GM12878 (cell line): ENCODE measurements around the gene CCL22. TPM values are rescaled to one million over a fixed set of nuclear protein-coding genes. Genes with fewer than 3 reads are reported as not detected.

ENCODE experiments used
- ATAC-seq: fragments of 200-7000 bp; cut with Tn5 transposase; 3 replicates; pipeline ENCODE4 v1.9.1; 2020; ENCODE audit warnings: mild to moderate bottlenecking, moderate library complexity
- BruUV-seq: library from RNA; stranded (reverse); fragments of 400-500 nt; replicated peaks from 2 replicates; lab custom pipeline; 2021; lab: Mats Ljungman, UMichigan
- CTCF ChIA-PET: fragments of 300-600 bp; sonication (Branson Sonifier 250); formaldehyde crosslinking; extraction: SDS; loops from one replicate; lab custom pipeline; 2021; ENCODE audit warnings: inconsistent platforms; lab: Yijun Ruan, JAX
- POLR2A ChIA-PET: fragments of 350-600 bp; formaldehyde crosslinking; extraction: SDS; loops from one replicate; lab custom pipeline; 2021; ENCODE audit warnings: inconsistent platforms; lab: Charles Lee
- RAD21 ChIA-PET: fragments of 300-600 bp; sonication (Branson Sonifier 250); formaldehyde crosslinking; loops from one replicate; lab custom pipeline; 2023; ENCODE audit warnings: antibody characterized with exemption; ENCODE audit not compliant: unreplicated experiment; lab: Charles Lee
- SMC1A ChIA-PET: fragments of 300-600 bp; sonication (Branson Sonifier 250); formaldehyde crosslinking; loops from one replicate; lab custom pipeline; 2023; ENCODE audit not compliant: unreplicated experiment, uncharacterized antibody; lab: Charles Lee
- DNase-seq: peaks from one replicate; pipeline ENCODE4 v3.0.0-alpha.2; 2011; ENCODE audit warnings: low read depth, low spot score
- FAIRE-seq: peaks from 3 replicates; lab custom pipeline; 2011; peaks lifted over from hg19 to GRCh38; lab: Jason Lieb, UNC
- H2AFZ ChIP-seq: 2 replicates; pipeline ENCODE4 v1.6.0; 2011; ENCODE audit warnings: low read depth, low read length, control low read depth; ENCODE audit not compliant: control insufficient read depth
- H3K27ac ChIP-seq: 2 replicates; pipeline ENCODE4 v1.5.1; 2011; ENCODE audit warnings: control low read depth; ENCODE audit not compliant: control insufficient read depth, insufficient read depth
- H3K27me3 ChIP-seq, 2 experiments: replicated peaks in 1 of 2; 2 replicates each; pipeline versions ENCODE4 v1.6.0 to v1.6.1; 2011; ENCODE audit warnings: low read length in 1 of 2; ENCODE audit not compliant: control insufficient read depth in 2 of 2, insufficient read depth in 2 of 2
- H3K36me3 ChIP-seq, 2 experiments: 2 replicates each; pipeline ENCODE4 v1.5.1; 2011; ENCODE audit warnings: low read length in 1 of 2; ENCODE audit not compliant: control insufficient read depth in 2 of 2, insufficient read depth in 2 of 2
- H3K4me1 ChIP-seq: 2 replicates; pipeline ENCODE4 v1.6.1; 2011; ENCODE audit warnings: mild to moderate bottlenecking, low read length, moderate library complexity, mixed read lengths; ENCODE audit not compliant: control insufficient read depth, insufficient read depth
- H3K4me2 ChIP-seq: 2 replicates; pipeline ENCODE4 v1.6.0; 2011; ENCODE audit warnings: control low read depth; ENCODE audit not compliant: control insufficient read depth, insufficient read depth
- H3K4me3 ChIP-seq: fragments of 200-600 bp; sonication (generic); 2 replicates; pipeline ENCODE4 v1.5.1; 2016
- H3K79me2 ChIP-seq: 2 replicates; pipeline ENCODE4 v1.6.0; 2011; ENCODE audit warnings: low read length; ENCODE audit not compliant: control insufficient read depth, insufficient read depth
- H3K9ac ChIP-seq: 2 replicates; pipeline ENCODE4 v1.8.0; 2011; ENCODE audit warnings: low read length, control low read depth, mixed read lengths; ENCODE audit not compliant: control insufficient read depth, insufficient read depth
- H3K9me3 ChIP-seq: replicated peaks from 3 replicates; pipeline ENCODE4 v1.5.1; 2011; ENCODE audit warnings: mild to moderate bottlenecking, low read length; ENCODE audit not compliant: control insufficient read depth, insufficient read depth
- H4K20me1 ChIP-seq: 2 replicates; pipeline ENCODE4 v1.6.0; 2011; ENCODE audit not compliant: control insufficient read depth, insufficient read depth
- NFXL1 ChIP-seq: fragments of 450-650 bp; IDR thresholded peaks from 2 replicates; pipeline ENCODE4 v1.6.1; 2017; ENCODE audit warnings: antibody characterized with exemption, mild to moderate bottlenecking, borderline replicate concordance
- POU2F2 ChIP-seq: IDR thresholded peaks from 3 replicates; pipeline ENCODE4 v1.6.1; 2011; ENCODE audit warnings: low read depth, mild to moderate bottlenecking, low read length, borderline replicate concordance
- RFX5 ChIP-seq: IDR thresholded peaks from 2 replicates; pipeline ENCODE4 v1.6.1; 2011; ENCODE audit warnings: low read depth, low read length, improper control_type of control experiment
- SMAD1 ChIP-seq: fragments of 450-650 bp; IDR thresholded peaks from 2 replicates; pipeline ENCODE4 v1.6.1; 2018; ENCODE audit warnings: mild to moderate bottlenecking, low read depth; ENCODE audit not compliant: partially characterized antibody
- WGBS: methylation state at CpG from one replicate; pipeline ENCODE4 v1.1.6; 2016; ENCODE audit warnings: low lambda C conversion rate; ENCODE audit not compliant: insufficient replicate concordance, insufficient coverage; ENCODE audit errors: missing lambda C conversion rate; 5-methylcytosine and 5-hydroxymethylcytosine counted together
- in situ Hi-C: fragments of 300-500 bp; cut with MboI; formaldehyde crosslinking; loops from 9 replicates; pipeline ENCODE4 v1.14.3; 2018; ENCODE audit warnings: mixed read lengths
- intact Hi-C: fragments of 100-400 bp; cut with micrococcal nuclease; formaldehyde crosslinking; loops from one replicate; pipeline ENCODE4 v1.14.2; 2022; ENCODE audit not compliant: unreplicated experiment
- polyA plus RNA-seq, 11 experiments: library from polyadenylated mRNA; depleted of rRNA in 4 of 11; unstranded in 6 of 11; stranded (reverse) in 5 of 11; fragments of >200 nt; fragmentation: Nextera tagmentation in 4 of 11; fragmentation: Illumina TruSeq in 1 of 11; extraction: Ambion mirVana in 4 of 11; extraction: Trizol in 1 of 11; gene quantifications; 1 replicate in 1 of 11; 2 replicates in 10 of 11; pipeline versions ENCODE4 v1.2.1 to v1.2.3, GENCODE V29; 2011 to 2016; ENCODE audit warnings: inconsistent platforms in 2 of 11, missing spikeins in 2 of 11, low read depth in 1 of 11
- total RNA-seq, 4 experiments: library from RNA; depleted of rRNA in 3 of 4; stranded (reverse); fragments of >200 nt in 3 of 4; fragmentation: Illumina TruSeq in 1 of 4; extraction: Trizol in 1 of 4; gene quantifications; 2 replicates each; pipeline versions ENCODE4 v1.2.1 to v1.2.3, GENCODE V29; 2013 to 2021
- TF ChIP-seq, protein P1 (sequence below): fragments of 450-650 bp; IDR thresholded peaks from 2 replicates; pipeline ENCODE4 v1.6.1; 2017; ENCODE audit warnings: mild to moderate bottlenecking, moderate library complexity
- TF ChIP-seq, protein P2 (sequence below): IDR thresholded peaks from 2 replicates; pipeline ENCODE4 v1.6.1; 2011; ENCODE audit warnings: borderline replicate concordance, low read depth, mild to moderate bottlenecking, moderate library complexity, low read length; ENCODE audit not compliant: insufficient read depth, poor library complexity, severe bottlenecking
- TF ChIP-seq, protein P3 (sequence below): fragments of 450-650 bp; IDR thresholded peaks from 2 replicates; pipeline ENCODE4 v1.6.1; 2017; ENCODE audit warnings: borderline replicate concordance
- TF ChIP-seq, protein P4 (sequence below): fragments of 150-350 bp; IDR thresholded peaks from 2 replicates; pipeline ENCODE4 v1.6.1; 2016; ENCODE audit warnings: low read depth, low read length

The CCL22 gene
- total and polyA plus RNA-seq, 10 of the 15 experiments (the other 5 are each of a cell fraction or from before 2014, with no cell fraction given), result 38.0 to 704 (median 349) TPM

DNA sequence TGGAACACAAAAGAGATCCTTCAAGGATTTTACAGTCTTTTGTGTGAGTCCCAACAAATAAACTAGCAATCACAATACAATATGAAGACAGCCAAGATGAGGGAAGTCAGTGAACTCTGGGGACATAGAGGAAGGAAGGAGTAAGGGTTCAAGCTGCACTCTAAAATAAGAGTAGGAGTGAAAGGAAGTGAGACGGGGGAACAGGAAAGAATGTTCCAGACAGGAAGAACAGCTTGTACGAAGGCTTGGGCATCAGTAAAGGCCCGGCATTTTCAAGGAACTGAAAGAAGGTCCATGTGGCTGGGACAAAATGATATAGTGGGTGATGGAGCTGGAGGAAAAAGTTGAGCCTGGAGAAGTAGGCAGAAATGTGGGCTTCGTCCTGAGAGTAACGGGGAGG is 50.5 kb downstream of the CCL22 start:
- FAIRE-seq (no peak), DNase-seq (no peak), ATAC-seq (no peak)
- Histone ChIP-seq H3K9ac (no peak overlapping the region), H3K36me3 (no peaks in the 10 kb centered on the region), H3K4me3 (no peak overlapping the region), H3K27ac (no peak overlapping the region), H3K9me3 (no peaks in the 10 kb centered on the region), H4K20me1 (no peaks in the 10 kb centered on the region), H3K79me2 (no peaks in the 10 kb centered on the region), H3K4me2 (no peak overlapping the region), H3K27me3 (no peaks in the 10 kb centered on the region), H2AFZ (no peak overlapping the region), H3K4me1 (peaks cover 36% of the 10 kb centered on the region)
- intact Hi-C loops (no loop called here), in situ Hi-C loops (no loop called here)
- ChIA-PET POLR2A (interaction anchor here (0.7 to 1.0 kb wide), 3 partner anchors 9 to 33 kb away, joined by 3 read pairs; no protein-coding TSS in a partner anchor), RAD21 (interaction anchor here (0.9 to 6.9 kb wide), 4 partner anchors 14 to 108 kb away, joined by 3 to 87 read pairs (median 4); no protein-coding TSS in a partner anchor), CTCF (interaction anchor here (0.6 to 1.8 kb wide), 2 partner anchors 10 to 1047 kb away, joined by 3 to 6 read pairs; no protein-coding TSS in a partner anchor), SMC1A (interaction anchor here (1.1 to 1.2 kb wide), 2 partner anchors 8 to 15 kb away, joined by 3 read pairs; no protein-coding TSS in a partner anchor)
- 64% methylated on average over 5 of the region's 5 CpGs for WGBS
- TF ChIP-seq POU2F2, result no peak
- TF ChIP-seq, protein P1, sequence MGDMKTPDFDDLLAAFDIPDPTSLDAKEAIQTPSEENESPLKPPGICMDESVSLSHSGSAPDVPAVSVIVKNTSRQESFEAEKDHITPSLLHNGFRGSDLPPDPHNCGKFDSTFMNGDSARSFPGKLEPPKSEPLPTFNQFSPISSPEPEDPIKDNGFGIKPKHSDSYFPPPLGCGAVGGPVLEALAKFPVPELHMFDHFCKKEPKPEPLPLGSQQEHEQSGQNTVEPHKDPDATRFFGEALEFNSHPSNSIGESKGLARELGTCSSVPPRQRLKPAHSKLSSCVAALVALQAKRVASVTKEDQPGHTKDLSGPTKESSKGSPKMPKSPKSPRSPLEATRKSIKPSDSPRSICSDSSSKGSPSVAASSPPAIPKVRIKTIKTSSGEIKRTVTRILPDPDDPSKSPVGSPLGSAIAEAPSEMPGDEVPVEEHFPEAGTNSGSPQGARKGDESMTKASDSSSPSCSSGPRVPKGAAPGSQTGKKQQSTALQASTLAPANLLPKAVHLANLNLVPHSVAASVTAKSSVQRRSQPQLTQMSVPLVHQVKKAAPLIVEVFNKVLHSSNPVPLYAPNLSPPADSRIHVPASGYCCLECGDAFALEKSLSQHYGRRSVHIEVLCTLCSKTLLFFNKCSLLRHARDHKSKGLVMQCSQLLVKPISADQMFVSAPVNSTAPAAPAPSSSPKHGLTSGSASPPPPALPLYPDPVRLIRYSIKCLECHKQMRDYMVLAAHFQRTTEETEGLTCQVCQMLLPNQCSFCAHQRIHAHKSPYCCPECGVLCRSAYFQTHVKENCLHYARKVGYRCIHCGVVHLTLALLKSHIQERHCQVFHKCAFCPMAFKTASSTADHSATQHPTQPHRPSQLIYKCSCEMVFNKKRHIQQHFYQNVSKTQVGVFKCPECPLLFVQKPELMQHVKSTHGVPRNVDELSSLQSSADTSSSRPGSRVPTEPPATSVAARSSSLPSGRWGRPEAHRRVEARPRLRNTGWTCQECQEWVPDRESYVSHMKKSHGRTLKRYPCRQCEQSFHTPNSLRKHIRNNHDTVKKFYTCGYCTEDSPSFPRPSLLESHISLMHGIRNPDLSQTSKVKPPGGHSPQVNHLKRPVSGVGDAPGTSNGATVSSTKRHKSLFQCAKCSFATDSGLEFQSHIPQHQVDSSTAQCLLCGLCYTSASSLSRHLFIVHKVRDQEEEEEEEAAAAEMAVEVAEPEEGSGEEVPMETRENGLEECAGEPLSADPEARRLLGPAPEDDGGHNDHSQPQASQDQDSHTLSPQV, result no peak
- TF ChIP-seq RFX5, result no peak
- TF ChIP-seq SMAD1, result no peak
- no peak for TF ChIP-seq NFXL1
- TF ChIP-seq, protein P2, sequence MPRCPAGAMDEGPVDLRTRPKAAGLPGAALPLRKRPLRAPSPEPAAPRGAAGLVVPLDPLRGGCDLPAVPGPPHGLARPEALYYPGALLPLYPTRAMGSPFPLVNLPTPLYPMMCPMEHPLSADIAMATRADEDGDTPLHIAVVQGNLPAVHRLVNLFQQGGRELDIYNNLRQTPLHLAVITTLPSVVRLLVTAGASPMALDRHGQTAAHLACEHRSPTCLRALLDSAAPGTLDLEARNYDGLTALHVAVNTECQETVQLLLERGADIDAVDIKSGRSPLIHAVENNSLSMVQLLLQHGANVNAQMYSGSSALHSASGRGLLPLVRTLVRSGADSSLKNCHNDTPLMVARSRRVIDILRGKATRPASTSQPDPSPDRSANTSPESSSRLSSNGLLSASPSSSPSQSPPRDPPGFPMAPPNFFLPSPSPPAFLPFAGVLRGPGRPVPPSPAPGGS, result no peak
- TF ChIP-seq, protein P3, sequence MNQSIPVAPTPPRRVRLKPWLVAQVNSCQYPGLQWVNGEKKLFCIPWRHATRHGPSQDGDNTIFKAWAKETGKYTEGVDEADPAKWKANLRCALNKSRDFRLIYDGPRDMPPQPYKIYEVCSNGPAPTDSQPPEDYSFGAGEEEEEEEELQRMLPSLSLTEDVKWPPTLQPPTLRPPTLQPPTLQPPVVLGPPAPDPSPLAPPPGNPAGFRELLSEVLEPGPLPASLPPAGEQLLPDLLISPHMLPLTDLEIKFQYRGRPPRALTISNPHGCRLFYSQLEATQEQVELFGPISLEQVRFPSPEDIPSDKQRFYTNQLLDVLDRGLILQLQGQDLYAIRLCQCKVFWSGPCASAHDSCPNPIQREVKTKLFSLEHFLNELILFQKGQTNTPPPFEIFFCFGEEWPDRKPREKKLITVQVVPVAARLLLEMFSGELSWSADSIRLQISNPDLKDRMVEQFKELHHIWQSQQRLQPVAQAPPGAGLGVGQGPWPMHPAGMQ, result no peak
- TF ChIP-seq, protein P4, sequence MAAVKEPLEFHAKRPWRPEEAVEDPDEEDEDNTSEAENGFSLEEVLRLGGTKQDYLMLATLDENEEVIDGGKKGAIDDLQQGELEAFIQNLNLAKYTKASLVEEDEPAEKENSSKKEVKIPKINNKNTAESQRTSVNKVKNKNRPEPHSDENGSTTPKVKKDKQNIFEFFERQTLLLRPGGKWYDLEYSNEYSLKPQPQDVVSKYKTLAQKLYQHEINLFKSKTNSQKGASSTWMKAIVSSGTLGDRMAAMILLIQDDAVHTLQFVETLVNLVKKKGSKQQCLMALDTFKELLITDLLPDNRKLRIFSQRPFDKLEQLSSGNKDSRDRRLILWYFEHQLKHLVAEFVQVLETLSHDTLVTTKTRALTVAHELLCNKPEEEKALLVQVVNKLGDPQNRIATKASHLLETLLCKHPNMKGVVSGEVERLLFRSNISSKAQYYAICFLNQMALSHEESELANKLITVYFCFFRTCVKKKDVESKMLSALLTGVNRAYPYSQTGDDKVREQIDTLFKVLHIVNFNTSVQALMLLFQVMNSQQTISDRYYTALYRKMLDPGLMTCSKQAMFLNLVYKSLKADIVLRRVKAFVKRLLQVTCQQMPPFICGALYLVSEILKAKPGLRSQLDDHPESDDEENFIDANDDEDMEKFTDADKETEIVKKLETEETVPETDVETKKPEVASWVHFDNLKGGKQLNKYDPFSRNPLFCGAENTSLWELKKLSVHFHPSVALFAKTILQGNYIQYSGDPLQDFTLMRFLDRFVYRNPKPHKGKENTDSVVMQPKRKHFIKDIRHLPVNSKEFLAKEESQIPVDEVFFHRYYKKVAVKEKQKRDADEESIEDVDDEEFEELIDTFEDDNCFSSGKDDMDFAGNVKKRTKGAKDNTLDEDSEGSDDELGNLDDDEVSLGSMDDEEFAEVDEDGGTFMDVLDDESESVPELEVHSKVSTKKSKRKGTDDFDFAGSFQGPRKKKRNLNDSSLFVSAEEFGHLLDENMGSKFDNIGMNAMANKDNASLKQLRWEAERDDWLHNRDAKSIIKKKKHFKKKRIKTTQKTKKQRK, result no peak
- no TSS peak for BruUV-seq
